ENCODE data around the gene TGFBI.

The TGFBI gene

GRCh38 chr5:136028782-136029742, at the start of gene TGFBI:
TSS of gene TGFBI (plus strand) at chr5:136028988. CDS start at chr5:136029056, 68 bp downstream.
- no peak within 1 kb of the TSS for H3K4me3 Mint-ChIP-seq
- no peaks in the 10 kb centered on the region for H3K4me1 Mint-ChIP-seq
- H3K36me3 Mint-ChIP-seq: no peaks in the 10 kb centered on the region
- no peak within 1 kb of the TSS for H3K27ac Mint-ChIP-seq
- no peaks in the 10 kb centered on the region for H3K9me3 Mint-ChIP-seq
- peaks cover 16% of the 10 kb centered on the region for H3K27me3 Mint-ChIP-seq

- H3K27me3 Mint-ChIP-seq: peaks cover 22% of the 10 kb centered on the region
- no peaks in the 10 kb centered on the region for H3K36me3 Mint-ChIP-seq
- H3K27ac Mint-ChIP-seq: no peak overlapping the region
- no peaks in the 10 kb centered on the region for H3K4me1 Mint-ChIP-seq
- no peak overlapping the region for H3K4me3 Mint-ChIP-seq
- peaks cover 4% of the 10 kb centered on the region for H3K9me3 Mint-ChIP-seq
Measured at GRCh38 chr5:135978993-135979392, 49.8 kb upstream of the TGFBI start.

- no peak overlapping the region for H3K27ac Mint-ChIP-seq
- peaks cover 4% of the 10 kb centered on the region for H3K9me3 Mint-ChIP-seq
- no peak overlapping the region for H3K4me3 Mint-ChIP-seq
- no peaks in the 10 kb centered on the region for H3K36me3 Mint-ChIP-seq
- H3K4me1 Mint-ChIP-seq: no peaks in the 10 kb centered on the region
- H3K27me3 Mint-ChIP-seq: peaks cover 22% of the 10 kb centered on the region
Measured at GRCh38 chr5:135979510-135979909, 49.3 kb upstream of the TGFBI start.

GRCh38 chr5:135980620-135981019, 48.2 kb upstream of the TGFBI start:
- Mint-ChIP-seq H3K27ac (no peak overlapping the region), H3K9me3 (peaks cover 4% of the 10 kb centered on the region)

GRCh38 chr5:135985951-135986350, 42.8 kb upstream of the TGFBI start:
- no peak overlapping the region for H3K4me3 Mint-ChIP-seq
- H3K27me3 Mint-ChIP-seq: peaks cover 9% of the 10 kb centered on the region
- no peaks in the 10 kb centered on the region for H3K4me1 Mint-ChIP-seq
- H3K36me3 Mint-ChIP-seq: no peaks in the 10 kb centered on the region
- no peak overlapping the region for H3K27ac Mint-ChIP-seq
- peaks cover 9% of the 10 kb centered on the region for H3K9me3 Mint-ChIP-seq

More at GRCh38 chr5:135980620-135981019, 48.2 kb upstream of the TGFBI start:
- Mint-ChIP-seq H3K4me1 (no peaks in the 10 kb centered on the region), H3K27me3 (peaks cover 21% of the 10 kb centered on the region), H3K36me3 (no peaks in the 10 kb centered on the region), H3K4me3 (no peak overlapping the region)

GRCh38 chr5:135986401-135986800, 42.4 kb upstream of the TGFBI start:
- peaks cover 8% of the 10 kb centered on the region for H3K27me3 Mint-ChIP-seq
- no peak overlapping the region for H3K27ac Mint-ChIP-seq
- no peaks in the 10 kb centered on the region for H3K36me3 Mint-ChIP-seq
- no peak overlapping the region for H3K4me3 Mint-ChIP-seq
- no peaks in the 10 kb centered on the region for H3K4me1 Mint-ChIP-seq
- peaks cover 9% of the 10 kb centered on the region for H3K9me3 Mint-ChIP-seq

- Mint-ChIP-seq H3K27ac (no peak overlapping the region), H3K27me3 (peaks cover 8% of the 10 kb centered on the region), H3K9me3 (peaks cover 8% of the 10 kb centered on the region), H3K36me3 (no peaks in the 10 kb centered on the region), H3K4me1 (no peaks in the 10 kb centered on the region), H3K4me3 (no peak overlapping the region)
Measured at GRCh38 chr5:135986891-135987401, 41.8 kb upstream of the TGFBI start.

- no peaks in the 10 kb centered on the region for H3K4me1 Mint-ChIP-seq
- no peaks in the 10 kb centered on the region for H3K36me3 Mint-ChIP-seq
Measured at GRCh38 chr5:135988546-135988945, 40.2 kb upstream of the TGFBI start.

GRCh38 chr5:135989686-135990085, 39.1 kb upstream of the TGFBI start:
- Mint-ChIP-seq H3K27me3 (peaks cover 8% of the 10 kb centered on the region), H3K27ac (no peak overlapping the region), H3K4me3 (no peak overlapping the region), H3K4me1 (no peaks in the 10 kb centered on the region), H3K9me3 (peaks cover 5% of the 10 kb centered on the region), H3K36me3 (no peaks in the 10 kb centered on the region)

More at GRCh38 chr5:135988546-135988945, 40.2 kb upstream of the TGFBI start:
- H3K27me3 Mint-ChIP-seq: peaks cover 8% of the 10 kb centered on the region
- H3K27ac Mint-ChIP-seq: no peak overlapping the region
- peaks cover 5% of the 10 kb centered on the region for H3K9me3 Mint-ChIP-seq
- no peak overlapping the region for H3K4me3 Mint-ChIP-seq

GRCh38 chr5:135990528-135991255, 38.1 kb upstream of the TGFBI start:
- Mint-ChIP-seq H3K4me1 (no peaks in the 10 kb centered on the region), H3K9me3 (peaks cover 5% of the 10 kb centered on the region), H3K27ac (no peak overlapping the region), H3K4me3 (no peak overlapping the region), H3K36me3 (no peaks in the 10 kb centered on the region), H3K27me3 (peaks cover 7% of the 10 kb centered on the region)

GRCh38 chr5:135991429-135991828, 37.4 kb upstream of the TGFBI start:
- Mint-ChIP-seq H3K27me3 (peaks cover 5% of the 10 kb centered on the region), H3K36me3 (no peaks in the 10 kb centered on the region), H3K4me1 (no peaks in the 10 kb centered on the region), H3K9me3 (peaks cover 5% of the 10 kb centered on the region), H3K27ac (no peak overlapping the region), H3K4me3 (no peak overlapping the region)

- Mint-ChIP-seq H3K27me3 (peaks cover 3% of the 10 kb centered on the region), H3K36me3 (no peaks in the 10 kb centered on the region)
Measured at GRCh38 chr5:135993335-135993879, 35.4 kb upstream of the TGFBI start.

GRCh38 chr5:135993880-135994636, 34.7 kb upstream of the TGFBI start:
- Mint-ChIP-seq H3K4me3 (no peak overlapping the region), H3K9me3 (peaks cover 5% of the 10 kb centered on the region), H3K4me1 (no peaks in the 10 kb centered on the region), H3K27ac (no peak overlapping the region), H3K27me3 (peaks cover 2% of the 10 kb centered on the region), H3K36me3 (no peaks in the 10 kb centered on the region)

More at GRCh38 chr5:135993335-135993879, 35.4 kb upstream of the TGFBI start:
- no peaks in the 10 kb centered on the region for H3K4me1 Mint-ChIP-seq
- H3K27ac Mint-ChIP-seq: no peak overlapping the region
- peaks cover 5% of the 10 kb centered on the region for H3K9me3 Mint-ChIP-seq
- no peak overlapping the region for H3K4me3 Mint-ChIP-seq

- no peaks in the 10 kb centered on the region for H3K4me1 Mint-ChIP-seq
- H3K9me3 Mint-ChIP-seq: no peaks in the 10 kb centered on the region
- peaks cover 2% of the 10 kb centered on the region for H3K27me3 Mint-ChIP-seq
- H3K4me3 Mint-ChIP-seq: no peak overlapping the region
- no peak overlapping the region for H3K27ac Mint-ChIP-seq
- H3K36me3 Mint-ChIP-seq: no peaks in the 10 kb centered on the region
Measured at GRCh38 chr5:135995976-135996375, 32.8 kb upstream of the TGFBI start.

GRCh38 chr5:135996611-135997010, 32.2 kb upstream of the TGFBI start:
- no peak overlapping the region for H3K4me3 Mint-ChIP-seq
- peaks cover 2% of the 10 kb centered on the region for H3K27me3 Mint-ChIP-seq
- no peaks in the 10 kb centered on the region for H3K4me1 Mint-ChIP-seq
- no peaks in the 10 kb centered on the region for H3K9me3 Mint-ChIP-seq
- H3K27ac Mint-ChIP-seq: no peak overlapping the region
- no peaks in the 10 kb centered on the region for H3K36me3 Mint-ChIP-seq

Data from activated naive CD4-positive, alpha-beta T cell treated with anti-CD3 and anti-CD28 coated beads, Interleukin-2, amount 50 U/mL, for 24 hours (primary cell).